ENCODE results near the gene PTTG1IP. TPM values are rescaled to one million over a fixed set of nuclear protein-coding genes. Genes with fewer than 3 reads are reported as not detected.

The PTTG1IP gene
- total RNA-seq, 4 donors from 2014 or later = 108 to 202 (median 146) TPM

DNA sequence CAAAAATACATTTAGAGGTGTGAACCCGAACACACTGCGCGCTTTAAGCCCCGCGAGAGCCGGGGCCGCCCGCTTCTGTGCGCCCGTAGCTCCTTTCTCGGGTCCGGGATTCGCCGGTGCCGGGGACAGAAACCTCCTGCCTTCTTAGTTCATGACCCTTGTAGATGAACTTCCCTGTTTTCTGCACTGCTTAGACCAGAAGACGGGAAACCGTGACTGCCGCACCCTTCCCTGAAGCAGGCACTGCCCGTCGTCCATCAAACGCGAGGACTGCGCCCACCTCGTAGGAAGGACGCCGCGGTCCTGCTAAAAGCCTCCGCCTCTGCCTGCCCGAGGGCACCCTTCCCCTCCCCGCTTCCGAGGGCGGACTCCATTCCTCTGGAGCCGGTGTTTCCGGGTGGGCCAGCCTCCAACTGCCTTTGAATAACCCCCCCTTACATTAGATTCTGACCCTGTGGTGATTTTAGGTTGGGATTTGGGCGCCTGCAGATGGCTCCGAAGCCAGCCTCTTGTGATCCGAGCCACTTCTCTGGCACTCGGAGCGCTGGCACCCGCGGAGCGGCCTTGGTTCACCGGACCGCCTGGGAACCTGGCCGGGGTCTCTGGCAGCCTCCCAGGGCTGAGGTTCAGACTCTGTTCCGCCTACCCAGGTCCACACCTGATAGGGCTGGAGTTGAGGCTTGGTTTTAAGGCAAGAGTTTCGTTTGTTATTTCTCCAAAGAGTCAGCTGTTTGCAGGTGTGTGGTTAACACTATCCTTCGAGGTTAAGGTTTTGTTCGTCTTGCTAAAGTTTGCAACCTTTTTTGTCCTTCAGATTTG, 1.2 kb upstream of the PTTG1IP start:
- Histone ChIP-seq H3K4me1 (peaks cover 15 to 28% of the 10 kb centered on the region in 2 donors), H3K27ac (peak overlapping the region; percentile 87 to 89), H3K36me3 (no peaks in the 10 kb centered on the region), H3K4me3 (peak overlapping the region; percentile 66 to 90), H3K9me3 (no peaks in the 10 kb centered on the region), H3K27me3 (no peaks in the 10 kb centered on the region)
- peak; percentile 63 to 78 for DNase-seq
- TF ChIP-seq, protein P1, sequence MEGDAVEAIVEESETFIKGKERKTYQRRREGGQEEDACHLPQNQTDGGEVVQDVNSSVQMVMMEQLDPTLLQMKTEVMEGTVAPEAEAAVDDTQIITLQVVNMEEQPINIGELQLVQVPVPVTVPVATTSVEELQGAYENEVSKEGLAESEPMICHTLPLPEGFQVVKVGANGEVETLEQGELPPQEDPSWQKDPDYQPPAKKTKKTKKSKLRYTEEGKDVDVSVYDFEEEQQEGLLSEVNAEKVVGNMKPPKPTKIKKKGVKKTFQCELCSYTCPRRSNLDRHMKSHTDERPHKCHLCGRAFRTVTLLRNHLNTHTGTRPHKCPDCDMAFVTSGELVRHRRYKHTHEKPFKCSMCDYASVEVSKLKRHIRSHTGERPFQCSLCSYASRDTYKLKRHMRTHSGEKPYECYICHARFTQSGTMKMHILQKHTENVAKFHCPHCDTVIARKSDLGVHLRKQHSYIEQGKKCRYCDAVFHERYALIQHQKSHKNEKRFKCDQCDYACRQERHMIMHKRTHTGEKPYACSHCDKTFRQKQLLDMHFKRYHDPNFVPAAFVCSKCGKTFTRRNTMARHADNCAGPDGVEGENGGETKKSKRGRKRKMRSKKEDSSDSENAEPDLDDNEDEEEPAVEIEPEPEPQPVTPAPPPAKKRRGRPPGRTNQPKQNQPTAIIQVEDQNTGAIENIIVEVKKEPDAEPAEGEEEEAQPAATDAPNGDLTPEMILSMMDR (IDR thresholded peaks at IDR 0.05) = no peak
- TF ChIP-seq POLR2A (IDR thresholded peaks at IDR 0.05) = no peak
- intact Hi-C loops (cut with DNase I; ENCODE audit: low total_unique reads) = loop anchor here (5.0 kb wide), 2 partner anchors 57 to 72 kb away; partner anchors contain the start of genes SUMO3 and UBE2G2

DNA sequence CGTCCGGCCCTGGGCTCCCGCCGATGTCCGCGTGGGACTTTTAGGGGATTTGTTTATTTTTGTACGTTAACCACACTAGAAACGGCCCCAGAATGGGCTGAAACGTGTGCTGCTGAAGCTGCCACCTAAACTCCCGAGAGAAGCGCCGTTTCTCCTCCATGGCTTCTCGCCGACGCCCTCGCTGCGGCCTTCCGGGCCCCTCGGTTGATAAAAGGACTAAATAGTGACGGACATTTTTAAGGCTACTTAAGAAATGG, 678 bp upstream of the PTTG1IP start:
- intact Hi-C loops (cut with DNase I; ENCODE audit: low total_unique reads) = loop anchor here (5.0 kb wide), 2 partner anchors 57 to 72 kb away; partner anchors contain the start of genes SUMO3 and UBE2G2

DNA sequence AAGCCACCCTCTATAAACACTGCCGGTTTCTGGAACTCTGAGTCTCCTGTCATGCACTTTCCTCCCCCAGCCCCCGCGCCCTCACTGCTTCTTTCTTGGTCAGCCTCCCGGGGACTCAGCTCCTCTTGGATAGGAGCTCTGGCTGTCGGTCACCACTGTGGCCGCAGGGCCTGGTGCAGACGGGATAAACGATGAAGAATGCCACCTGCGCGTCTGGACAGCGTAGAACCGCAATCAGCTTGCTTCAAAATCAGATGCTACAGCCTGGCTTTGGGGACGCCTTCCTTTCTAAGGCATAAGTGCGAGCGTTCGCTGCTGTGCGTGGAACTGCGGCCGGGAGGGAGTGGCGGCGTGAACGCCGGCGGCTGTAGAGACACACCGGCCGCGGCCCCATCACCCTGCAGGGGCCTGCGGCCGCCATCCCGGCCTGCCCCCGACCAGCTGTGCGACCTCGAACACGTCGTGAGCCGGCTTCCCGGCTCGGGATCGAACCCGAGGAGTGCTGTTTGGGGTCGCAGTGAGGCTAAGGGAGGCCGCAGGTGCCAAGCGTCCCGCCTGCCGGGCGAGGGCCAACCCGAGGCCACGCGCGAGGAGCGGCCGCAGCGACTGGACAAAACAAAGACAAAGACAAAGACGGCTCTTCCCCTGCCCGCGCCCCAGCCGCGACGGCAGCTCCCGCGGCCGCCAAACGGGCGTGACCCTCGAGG, 688 bp downstream of the PTTG1IP start:
- Histone ChIP-seq H3K27ac (peak overlapping the region; percentile 81 to 89), H3K36me3 (no peaks in the 10 kb centered on the region), H3K4me1 (peaks cover 15 to 39% of the 10 kb centered on the region in 2 donors), H3K9me3 (no peaks in the 10 kb centered on the region), H3K27me3 (no peaks in the 10 kb centered on the region), H3K4me3 (peak overlapping the region; percentile 66 to 90)
- TF ChIP-seq POLR2A (IDR thresholded peaks at IDR 0.05) = no peak
- TF ChIP-seq, protein P1 (IDR thresholded peaks at IDR 0.05) = peak in 1 of 4 experiments; percentile 3
- intact Hi-C loops (cut with DNase I; ENCODE audit: low total_unique reads) = loop anchor here (5.0 kb wide), 2 partner anchors 56 to 71 kb away; partner anchors contain the start of genes SUMO3 and UBE2G2
- peak; percentile 34 to 41 for DNase-seq

More for the DNA sequence above, 678 bp upstream of the PTTG1IP start:
- no peaks in the 10 kb centered on the region for H3K9me3 ChIP-seq
- no peak for TF ChIP-seq POLR2A (IDR thresholded peaks at IDR 0.05)
- TF ChIP-seq, protein P1 (IDR thresholded peaks at IDR 0.05) = no peak
- H3K4me3 ChIP-seq = peak overlapping the region; percentile 66 to 90
- no peaks in the 10 kb centered on the region for H3K36me3 ChIP-seq
- peaks cover 15 to 30% of the 10 kb centered on the region in 2 donors for H3K4me1 ChIP-seq
- H3K27me3 ChIP-seq = no peaks in the 10 kb centered on the region
- no peak for DNase-seq
- H3K27ac ChIP-seq = peak overlapping the region; percentile 87 to 89

DNA sequence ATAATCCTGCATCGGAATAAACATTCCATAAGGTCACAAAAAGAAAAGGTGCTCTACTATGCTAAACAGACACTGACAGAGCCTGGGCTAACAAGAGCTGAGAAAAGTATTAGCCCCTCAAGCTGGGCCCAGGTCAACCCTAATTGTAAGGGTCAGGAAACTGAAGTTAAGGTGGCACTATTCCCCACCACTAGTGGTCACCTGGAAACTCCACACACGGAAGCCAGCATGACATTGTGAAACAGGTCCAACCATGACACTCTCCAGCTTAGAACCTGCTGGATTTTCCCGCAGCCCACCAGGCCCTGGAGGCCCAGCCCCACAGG, 1.2 kb downstream of the PTTG1IP start:
- Histone ChIP-seq H3K4me3 (peak overlapping the region; percentile 66 to 90), H3K4me1 (peaks cover 15 to 43% of the 10 kb centered on the region in 2 donors), H3K36me3 (no peaks in the 10 kb centered on the region), H3K27me3 (no peaks in the 10 kb centered on the region), H3K9me3 (no peaks in the 10 kb centered on the region), H3K27ac (peak overlapping the region; percentile 81 to 89)
- intact Hi-C loops (cut with DNase I; ENCODE audit: low total_unique reads) = loop anchor here (5.0 kb wide), 2 partner anchors 55 to 70 kb away; partner anchors contain the start of genes SUMO3 and UBE2G2
- DNase-seq = no peak
- TF ChIP-seq, protein P1 (IDR thresholded peaks at IDR 0.05) = no peak
- no peak for TF ChIP-seq POLR2A (IDR thresholded peaks at IDR 0.05)

Measured in uterus (tissue), 4 donors.